Upper lobe of left lung (tissue), 6 donors: ENCODE results near the gene KCNJ5. TPM values are rescaled to one million over a fixed set of nuclear protein-coding genes. Genes with fewer than 3 reads are reported as not detected.

Experiments
- ATAC-seq, 2 donors: fragments of 200-7000 bp; cut with Tn5 transposase; one replicate each; pipeline ENCODE4 v1.9.1; 2022; ENCODE audit warnings: mild to moderate bottlenecking in 2 of 2, moderate library complexity in 2 of 2; ENCODE audit not compliant: low FRiP score in 2 of 2
- DNase-seq, 2 donors: peaks; one replicate each; pipeline ENCODE4 v3.0.0-alpha.2; 2019 to 2020
- H3K27ac ChIP-seq, 4 donors: fragments of 200-600 bp; sonication (generic); one replicate each; pipeline ENCODE4 v1.5.1; 2016 to 2019
- H3K27me3 ChIP-seq, 4 donors: fragments of 200-600 bp; sonication (generic); one replicate each; pipeline ENCODE4 v1.5.1; 2017 to 2019
- H3K36me3 ChIP-seq, 4 donors: fragments of 200-600 bp; sonication (generic); one replicate each; pipeline ENCODE4 v1.5.1; 2016 to 2019
- H3K4me1 ChIP-seq, 4 donors: fragments of 200-600 bp; sonication (generic); one replicate each; pipeline ENCODE4 v1.5.1; 2018 to 2019
- H3K4me3 ChIP-seq, 4 donors: fragments of 200-600 bp; sonication (generic); one replicate each; pipeline ENCODE4 v1.5.1; 2017 to 2019; ENCODE audit warnings: mild to moderate bottlenecking in 2 of 4, moderate library complexity in 1 of 4
- H3K9me3 ChIP-seq, 4 donors: fragments of 200-600 bp; sonication (generic); one replicate each; pipeline ENCODE4 v1.5.1; 2018 to 2019
- EP300 ChIP-seq, 4 donors: sonication (generic); formaldehyde crosslinking; IDR thresholded peaks; one replicate each; pipeline ENCODE4 v1.5.1; 2017; ENCODE audit warnings: antibody characterized with exemption in 4 of 4, control low read depth in 2 of 4
- POLR2A ChIP-seq, 4 donors: fragments of 450-650 bp; IDR thresholded peaks; one replicate each; pipeline ENCODE4 v1.5.1; 2016 to 2017; ENCODE audit warnings: antibody characterized with exemption in 4 of 4, mild to moderate bottlenecking in 2 of 4
- POLR2AphosphoS5 ChIP-seq, 2 donors: sonication (generic); formaldehyde crosslinking; IDR thresholded peaks; one replicate each; pipeline ENCODE4 v1.5.1; 2017; ENCODE audit warnings: antibody characterized with exemption in 2 of 2
- WGBS, 2 donors: methylation state at CpG; one replicate each; pipeline ENCODE4 v1.1.5; 2017 to 2018; 5-methylcytosine and 5-hydroxymethylcytosine counted together
- total RNA-seq, 6 donors: library from RNA; depleted of rRNA in 4 of 6; stranded (reverse); fragments of >200 nt in 4 of 6; gene quantifications; one replicate each; pipeline versions ENCODE4 v1.1.0 to v1.2.1, GENCODE V29; 2016 to 2021
- TF ChIP-seq, protein P1 (sequence below), 6 experiments: fragments of 450-650 bp in 4 of 6; fragments of 200-600 bp in 2 of 6; sonication (generic) in 2 of 6; IDR thresholded peaks; one replicate each; pipeline ENCODE4 v1.5.1; 2016 to 2019; ENCODE audit warnings: antibody characterized with exemption in 6 of 6
- donor health status: DM: no; HTN: no; CAD: no; lungs with moderate emphysema.
- donor health status: DM: no; HTN: yes; CAD: no; lungs with severe emphysema.

Gene KCNJ5
- total RNA-seq, 6 donors from 2014 or later, result 1.5 to 7.5 (median 4.9) TPM

DNA sequence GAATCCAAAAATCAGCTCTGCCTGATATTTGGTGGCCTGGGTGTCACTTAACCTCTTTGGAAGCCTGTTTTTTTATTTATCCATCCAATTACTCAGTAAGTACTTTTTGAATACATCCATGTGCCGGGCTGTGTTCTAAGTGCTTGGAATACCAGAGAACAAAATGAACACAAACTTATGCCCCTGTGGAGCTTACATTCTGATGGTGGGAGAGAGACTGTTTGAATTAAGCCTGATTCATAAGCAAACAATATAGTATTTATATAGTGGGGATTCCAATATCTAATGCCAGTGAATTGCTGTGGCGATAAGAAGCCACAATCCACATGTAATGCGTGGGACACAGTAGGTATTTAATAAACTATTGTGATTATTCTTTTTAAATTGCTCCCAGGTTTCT lies 19.4 kb downstream of the KCNJ5 start:
- no peaks in the 10 kb centered on the region for H3K36me3 ChIP-seq
- TF ChIP-seq, protein P1, sequence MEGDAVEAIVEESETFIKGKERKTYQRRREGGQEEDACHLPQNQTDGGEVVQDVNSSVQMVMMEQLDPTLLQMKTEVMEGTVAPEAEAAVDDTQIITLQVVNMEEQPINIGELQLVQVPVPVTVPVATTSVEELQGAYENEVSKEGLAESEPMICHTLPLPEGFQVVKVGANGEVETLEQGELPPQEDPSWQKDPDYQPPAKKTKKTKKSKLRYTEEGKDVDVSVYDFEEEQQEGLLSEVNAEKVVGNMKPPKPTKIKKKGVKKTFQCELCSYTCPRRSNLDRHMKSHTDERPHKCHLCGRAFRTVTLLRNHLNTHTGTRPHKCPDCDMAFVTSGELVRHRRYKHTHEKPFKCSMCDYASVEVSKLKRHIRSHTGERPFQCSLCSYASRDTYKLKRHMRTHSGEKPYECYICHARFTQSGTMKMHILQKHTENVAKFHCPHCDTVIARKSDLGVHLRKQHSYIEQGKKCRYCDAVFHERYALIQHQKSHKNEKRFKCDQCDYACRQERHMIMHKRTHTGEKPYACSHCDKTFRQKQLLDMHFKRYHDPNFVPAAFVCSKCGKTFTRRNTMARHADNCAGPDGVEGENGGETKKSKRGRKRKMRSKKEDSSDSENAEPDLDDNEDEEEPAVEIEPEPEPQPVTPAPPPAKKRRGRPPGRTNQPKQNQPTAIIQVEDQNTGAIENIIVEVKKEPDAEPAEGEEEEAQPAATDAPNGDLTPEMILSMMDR (IDR thresholded peaks at IDR 0.05), result no peak
- TF ChIP-seq EP300 (IDR thresholded peaks at IDR 0.05) (no peak), POLR2A (IDR thresholded peaks at IDR 0.05) (no peak), POLR2AphosphoS5 (IDR thresholded peaks at IDR 0.05) (no peak)
- peaks cover 15 to 25% (median 19%) of the 10 kb centered on the region in 4 donors for H3K4me1 ChIP-seq
- no peak overlapping the region for H3K4me3 ChIP-seq
- DNase-seq (no peak), ATAC-seq (no peak)
- 93 to 98% methylated on average over 3 of the region's 3 CpGs for WGBS, 2 donors
- no peak overlapping the region for H3K27ac ChIP-seq
- no peaks in the 10 kb centered on the region for H3K9me3 ChIP-seq
- no peaks in the 10 kb centered on the region for H3K27me3 ChIP-seq

DNA sequence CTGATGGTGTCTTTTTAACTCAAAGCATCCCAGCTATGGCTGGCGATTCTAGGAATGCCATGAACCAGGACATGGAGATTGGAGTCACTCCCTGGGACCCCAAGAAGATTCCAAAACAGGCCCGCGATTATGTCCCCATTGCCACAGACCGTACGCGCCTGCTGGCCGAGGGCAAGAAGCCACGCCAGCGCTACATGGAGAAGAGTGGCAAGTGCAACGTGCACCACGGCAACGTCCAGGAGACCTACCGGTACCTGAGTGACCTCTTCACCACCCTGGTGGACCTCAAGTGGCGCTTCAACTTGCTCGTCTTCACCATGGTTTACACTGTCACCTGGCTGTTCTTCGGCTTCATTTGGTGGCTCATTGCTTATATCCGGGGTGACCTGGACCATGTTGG lies 20.1 kb downstream of the KCNJ5 start:
- H3K27ac ChIP-seq, result no peak overlapping the region
- H3K36me3 ChIP-seq, result no peaks in the 10 kb centered on the region
- no peaks in the 10 kb centered on the region for H3K27me3 ChIP-seq
- no peak for ATAC-seq
- H3K4me1 ChIP-seq, result peaks cover 9 to 19% (median 13%) of the 10 kb centered on the region in 4 donors
- no peaks in the 10 kb centered on the region for H3K9me3 ChIP-seq
- no peak overlapping the region for H3K4me3 ChIP-seq
- no peak for DNase-seq
- TF ChIP-seq POLR2AphosphoS5 (IDR thresholded peaks at IDR 0.05) (no peak), EP300 (IDR thresholded peaks at IDR 0.05) (no peak)
- TF ChIP-seq, protein P1 (IDR thresholded peaks at IDR 0.05), result no peak
- 94 to 98% methylated on average over 16 to 17 of the region's 17 CpGs for WGBS, 2 donors

DNA sequence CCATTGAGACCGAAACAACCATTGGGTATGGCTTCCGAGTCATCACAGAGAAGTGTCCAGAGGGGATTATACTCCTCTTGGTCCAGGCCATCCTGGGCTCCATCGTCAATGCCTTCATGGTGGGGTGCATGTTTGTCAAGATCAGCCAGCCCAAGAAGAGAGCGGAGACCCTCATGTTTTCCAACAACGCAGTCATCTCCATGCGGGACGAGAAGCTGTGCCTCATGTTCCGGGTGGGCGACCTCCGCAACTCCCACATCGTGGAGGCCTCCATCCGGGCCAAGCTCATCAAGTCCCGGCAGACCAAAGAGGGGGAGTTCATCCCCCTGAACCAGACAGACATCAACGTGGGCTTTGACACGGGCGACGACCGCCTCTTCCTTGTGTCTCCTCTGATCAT lies 20.5 kb downstream of the KCNJ5 start:
- peaks cover 8 to 16% (median 9%) of the 10 kb centered on the region in 4 donors for H3K4me1 ChIP-seq
- 88 to 97% methylated on average over 12 to 18 of the region's 18 CpGs for WGBS, 2 donors
- H3K4me3 ChIP-seq, result no peak overlapping the region
- TF ChIP-seq POLR2AphosphoS5 (IDR thresholded peaks at IDR 0.05), result no peak
- TF ChIP-seq, protein P1 (IDR thresholded peaks at IDR 0.05), result no peak
- no peak for TF ChIP-seq EP300 (IDR thresholded peaks at IDR 0.05)
- no peak for TF ChIP-seq POLR2A (IDR thresholded peaks at IDR 0.05)
- no peaks in the 10 kb centered on the region for H3K36me3 ChIP-seq
- ATAC-seq (no peak), DNase-seq (no peak)
- no peaks in the 10 kb centered on the region for H3K9me3 ChIP-seq
- H3K27me3 ChIP-seq, result no peaks in the 10 kb centered on the region
- no peak overlapping the region for H3K27ac ChIP-seq

DNA sequence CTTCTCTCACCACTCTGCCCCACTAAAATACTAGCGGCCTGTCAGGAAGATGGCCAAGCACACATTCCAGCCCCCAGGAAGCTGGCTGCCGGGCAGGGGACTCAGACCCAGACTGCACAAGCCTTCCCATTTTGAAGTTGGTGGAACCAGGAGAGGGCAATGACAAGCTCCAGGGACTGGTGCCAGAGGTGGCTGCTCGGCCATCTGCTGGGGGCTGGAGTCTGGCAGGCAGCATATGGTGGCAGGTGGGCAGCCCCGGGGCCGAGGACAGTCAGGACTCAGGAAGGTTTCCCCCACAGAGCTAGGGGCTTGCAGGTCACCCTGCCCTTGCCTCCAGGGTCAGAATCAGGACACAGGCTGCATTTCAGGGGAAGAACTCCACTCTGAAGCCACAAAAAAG lies 22.6 kb downstream of the KCNJ5 start:
- Histone ChIP-seq H3K4me1 (peaks cover 0 to 4% (median under 1%) of the 10 kb centered on the region in 4 donors), H3K27ac (no peak overlapping the region), H3K9me3 (no peaks in the 10 kb centered on the region), H3K36me3 (no peaks in the 10 kb centered on the region), H3K27me3 (no peaks in the 10 kb centered on the region), H3K4me3 (no peak overlapping the region)
- no peak for ATAC-seq
- WGBS, 2 donors, result 88 to 98% methylated on average over 4 of the region's 5 CpGs
- no peak for DNase-seq
- TF ChIP-seq POLR2A (IDR thresholded peaks at IDR 0.05) (no peak), EP300 (IDR thresholded peaks at IDR 0.05) (no peak), POLR2AphosphoS5 (IDR thresholded peaks at IDR 0.05) (no peak)
- TF ChIP-seq, protein P1 (IDR thresholded peaks at IDR 0.05), result no peak
